HCT116 (cell line): ENCODE data around the gene CX3CR1.

Source experiments
- ATF3 ChIP-seq: IDR thresholded peaks from 2 replicates; pipeline ENCODE4 v1.6.1; 2012
- CTCF ChIP-seq, 3 experiments: fragments of 200-600 bp in 1 of 3; sonication (generic) in 1 of 3; IDR thresholded peaks in 2 of 3; conservative IDR thresholded peaks in 1 of 3; 2 replicates each; pipeline ENCODE4 v1.5.1; 2012 to 2017; ENCODE audit warnings: low read depth in 2 of 3, low read length in 2 of 3, antibody characterized with exemption in 1 of 3, borderline replicate concordance in 1 of 3, control low read depth in 1 of 3, mild to moderate bottlenecking in 1 of 3, mixed read lengths in 1 of 3, mixed run types in 1 of 3, moderate library complexity in 1 of 3; ENCODE audit not compliant: insufficient read depth in 1 of 3
- EGR1 ChIP-seq: IDR thresholded peaks from 2 replicates; pipeline ENCODE4 v1.6.1; 2012; ENCODE audit warnings: low read depth
- ELF1 ChIP-seq: IDR thresholded peaks from 2 replicates; pipeline ENCODE4 v1.6.1; 2012; ENCODE audit warnings: low read depth, borderline replicate concordance
- EZH2 ChIP-seq: fragments of 200-600 bp; sonication (generic); IDR thresholded peaks from 2 replicates; pipeline ENCODE4 v1.6.1; 2017; ENCODE audit warnings: antibody characterized with exemption, mixed run types
- JUND ChIP-seq: IDR thresholded peaks from 2 replicates; pipeline ENCODE4 v1.6.1; 2012
- POLR2AphosphoS5 ChIP-seq: IDR thresholded peaks from 2 replicates; pipeline ENCODE4 v1.6.1; 2011; ENCODE audit warnings: mild to moderate bottlenecking, low read depth, low read length, moderate library complexity
- SIN3A ChIP-seq: IDR thresholded peaks from 2 replicates; pipeline ENCODE4 v1.6.1; 2012; ENCODE audit warnings: low read depth
- YY1 ChIP-seq: IDR thresholded peaks from 2 replicates; pipeline ENCODE4 v1.6.1; 2011; ENCODE audit warnings: low read length, low read depth, moderate library complexity, mild to moderate bottlenecking; ENCODE audit not compliant: insufficient replicate concordance; ENCODE audit errors: extremely low read depth
- ZBTB33 ChIP-seq: IDR thresholded peaks from 2 replicates; pipeline ENCODE4 v1.6.1; 2011; ENCODE audit warnings: mild to moderate bottlenecking, low read length, moderate library complexity; ENCODE audit not compliant: insufficient replicate concordance; ENCODE audit errors: extremely low read depth

- TF ChIP-seq YY1 = no peak
- TF ChIP-seq POLR2AphosphoS5 = no peak
- no peak for TF ChIP-seq EGR1
- no peak for TF ChIP-seq CTCF (IDR thresholded peaks at IDR 0.05 in 2 of 3, conservative IDR thresholded peaks at IDR 0.05 in 1 of 3; ENCODE audit: borderline replicate concordance in 1 of 3, insufficient read depth in 1 of 3, low read depth in 2 of 3, low read length in 2 of 3)
- TF ChIP-seq ATF3 = no peak
- no peak for TF ChIP-seq ELF1
- no peak for TF ChIP-seq JUND
- no peak for TF ChIP-seq EZH2
- TF ChIP-seq SIN3A = no peak
- no peak for TF ChIP-seq ZBTB33
Observed at GRCh38 chr3:39222462-39222861, 57.4 kb downstream of the CX3CR1 start.
